Measurements from ENCODE around the gene ERBB3. TPM values are rescaled to one million over a fixed set of nuclear protein-coding genes. Genes with fewer than 3 reads are reported as not detected.

The ERBB3 gene
- total RNA-seq: 100 to 1,000 TPM in 3 of 6 donors, 10 to 100 TPM in 3; 56.8 to 171 (median 101) TPM

- DNase-seq: peak; percentile 87 to 96
- peak within 1 kb of the TSS; percentile 84 to 94 (median 88) for H3K27ac ChIP-seq
- peak within 1 kb of the TSS; percentile 40 to 73 (median 60) for H3K4me3 ChIP-seq
- H3K36me3 ChIP-seq: peaks cover 0 to 2% (median 0%) of the 10 kb centered on the region in 4 donors
- peaks cover 7 to 30% (median 20%) of the 10 kb centered on the region in 4 donors for H3K4me1 ChIP-seq
- peaks cover 0 to 9% (median 7%) of the 10 kb centered on the region in 4 donors for H3K27me3 ChIP-seq
- TF ChIP-seq POLR2A (IDR thresholded peaks at IDR 0.05) (peak in 3 of 4 donors; percentile 29 to 74 (median 46)), CTCF (IDR thresholded peaks at IDR 0.05) (peak in 3 of 6 experiments; percentile 29 to 54 (median 31)), EP300 (IDR thresholded peaks at IDR 0.05) (no peak), POLR2AphosphoS5 (IDR thresholded peaks at IDR 0.05) (peak; percentile 41 to 75)
- ATAC-seq (ENCODE audit: low FRiP score in 2 of 2): peak; percentile 95 to 96
- H3K9me3 ChIP-seq: no peaks in the 10 kb centered on the region
- 0 to 1% methylated on average over 50 to 57 of the region's 59 CpGs for WGBS, 2 donors
These were observed at the start of gene ERBB3 for GRCh38 chr12:56079723-56080555. Gene ERBB3, plus strand, starts transcription at chr12:56080165. Its CDS starts 136 bp downstream, at chr12:56080301.

DNA sequence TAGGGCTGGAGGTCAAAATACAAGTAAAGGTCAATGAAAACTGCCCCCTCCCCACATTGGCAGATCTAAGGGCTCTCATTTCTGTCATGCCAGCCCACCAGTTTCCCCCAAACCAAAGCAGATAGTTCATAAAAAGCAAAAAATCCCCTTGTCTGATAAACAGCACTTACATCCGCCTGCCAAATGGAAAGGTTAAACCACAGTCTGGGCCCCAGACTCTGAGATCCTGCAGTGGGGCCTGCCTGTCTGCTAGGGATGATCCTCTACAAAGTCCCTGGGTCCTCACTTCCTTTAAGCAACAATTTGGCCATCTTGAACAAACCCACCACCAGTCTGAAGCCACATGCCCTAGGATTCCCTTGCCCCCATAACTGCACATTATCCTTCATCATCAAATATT is 48.0 kb upstream of the ERBB3 start:
- Histone ChIP-seq H3K4me3 (no peak overlapping the region), H3K9me3 (no peaks in the 10 kb centered on the region), H3K27me3 (no peaks in the 10 kb centered on the region), H3K4me1 (peaks cover 0 to 8% (median 0%) of the 10 kb centered on the region in 4 donors), H3K27ac (no peak overlapping the region), H3K36me3 (peaks cover 9 to 67% (median 39%) of the 10 kb centered on the region in 4 donors)
- WGBS, 2 donors: 74 to 93% methylated on average over 1 of the region's 1 CpG
- ATAC-seq (ENCODE audit: low FRiP score in 2 of 2) (no peak), DNase-seq (no peak)
- TF ChIP-seq POLR2A (IDR thresholded peaks at IDR 0.05): no peak
- no peak for TF ChIP-seq POLR2AphosphoS5 (IDR thresholded peaks at IDR 0.05)
- TF ChIP-seq EP300 (IDR thresholded peaks at IDR 0.05): no peak
- no peak for TF ChIP-seq CTCF (IDR thresholded peaks at IDR 0.05)

GRCh38 chr12:56034586-56035332 is 45.2 kb upstream of the ERBB3 start:
- Histone ChIP-seq H3K4me3 (no peak overlapping the region), H3K36me3 (peaks cover 9 to 52% (median 33%) of the 10 kb centered on the region in 4 donors), H3K27ac (no peak overlapping the region), H3K9me3 (no peaks in the 10 kb centered on the region), H3K4me1 (no peaks in the 10 kb centered on the region), H3K27me3 (no peaks in the 10 kb centered on the region)
- DNase-seq (peak in 1 of 2 donors; percentile 48), ATAC-seq (ENCODE audit: low FRiP score in 2 of 2) (no peak)
- 75 to 90% methylated on average over 11 to 18 of the region's 21 CpGs for WGBS, 2 donors
- TF ChIP-seq CTCF (IDR thresholded peaks at IDR 0.05) (no peak), POLR2A (IDR thresholded peaks at IDR 0.05) (no peak), POLR2AphosphoS5 (IDR thresholded peaks at IDR 0.05) (no peak), EP300 (IDR thresholded peaks at IDR 0.05) (no peak)

DNA sequence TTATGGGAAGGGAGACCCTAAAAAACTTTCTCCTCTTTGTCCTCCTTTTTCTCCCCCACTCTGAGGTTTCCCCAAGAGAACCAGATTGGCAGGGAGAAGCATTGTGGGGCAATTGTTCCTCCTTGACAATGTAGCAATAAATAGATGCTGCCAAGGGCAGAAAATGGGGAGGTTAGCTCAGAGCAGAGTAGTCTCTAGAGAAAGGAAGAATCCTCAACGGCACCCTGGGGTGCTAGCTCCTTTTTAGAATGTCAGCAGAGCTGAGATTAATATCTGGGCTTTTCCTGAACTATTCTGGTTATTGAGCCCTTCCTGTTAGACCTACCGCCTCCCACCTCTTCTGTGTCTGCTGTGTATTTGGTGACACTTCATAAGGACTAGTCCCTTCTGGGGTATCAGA is 42.8 kb upstream of the ERBB3 start:
- H3K27ac ChIP-seq: no peak overlapping the region
- H3K4me1 ChIP-seq: peaks cover 0 to 10% (median 6%) of the 10 kb centered on the region in 4 donors
- H3K36me3 ChIP-seq: peaks cover 9 to 47% (median 32%) of the 10 kb centered on the region in 4 donors

More for the DNA sequence above, 42.8 kb upstream of the ERBB3 start:
- Histone ChIP-seq H3K9me3 (no peaks in the 10 kb centered on the region), H3K4me3 (no peak overlapping the region), H3K27me3 (no peaks in the 10 kb centered on the region)
- no peak for TF ChIP-seq CTCF (IDR thresholded peaks at IDR 0.05)
- no peak for TF ChIP-seq POLR2AphosphoS5 (IDR thresholded peaks at IDR 0.05)
- no peak for TF ChIP-seq POLR2A (IDR thresholded peaks at IDR 0.05)
- TF ChIP-seq EP300 (IDR thresholded peaks at IDR 0.05): no peak
- 44 to 65% methylated on average over 2 of the region's 2 CpGs for WGBS, 2 donors
- no peak for ATAC-seq (ENCODE audit: low FRiP score in 2 of 2)
- no peak for DNase-seq

Measured in upper lobe of left lung (tissue), 6 donors.